Fibroblast of the aortic adventitia (primary cell): ENCODE data around the gene KCNJ15. TPM values are rescaled to one million over a fixed set of nuclear protein-coding genes. Genes with fewer than 3 reads are reported as not detected.
A peak's percentile ranks its signal among the peaks of the same experiment; 100 is the strongest.
"Not testable (repeated sequence)": the region's sequence is repeated elsewhere in the genome, so short reads cannot be mapped to it uniquely, and the experiment has no call there.

ENCODE experiments used
- DNase-seq: peaks from one replicate; pipeline ENCODE4 v3.0.0-alpha.2; 2010; ENCODE audit warnings: low read depth
- H3K4me3 ChIP-seq: 2 replicates; pipeline ENCODE4 v1.5.1; 2011; ENCODE audit warnings: low read depth, mild to moderate bottlenecking, control low read depth, low read length, moderate library complexity
- CTCF ChIP-seq: IDR thresholded peaks from 2 replicates; pipeline ENCODE4 v1.5.1; 2011; ENCODE audit warnings: mild to moderate bottlenecking, low read length, control low read depth, inconsistent platforms; ENCODE audit not compliant: insufficient read depth
- total RNA-seq: library from RNA; depleted of rRNA; stranded (reverse); fragments of >200 nt; gene quantifications from 2 replicates; pipeline ENCODE4 v1.2.3, GENCODE V29; 2012; ENCODE audit warnings: low replicate concordance

KCNJ15 gene
- total RNA-seq, 1 donor, result 0.36 TPM

DNA sequence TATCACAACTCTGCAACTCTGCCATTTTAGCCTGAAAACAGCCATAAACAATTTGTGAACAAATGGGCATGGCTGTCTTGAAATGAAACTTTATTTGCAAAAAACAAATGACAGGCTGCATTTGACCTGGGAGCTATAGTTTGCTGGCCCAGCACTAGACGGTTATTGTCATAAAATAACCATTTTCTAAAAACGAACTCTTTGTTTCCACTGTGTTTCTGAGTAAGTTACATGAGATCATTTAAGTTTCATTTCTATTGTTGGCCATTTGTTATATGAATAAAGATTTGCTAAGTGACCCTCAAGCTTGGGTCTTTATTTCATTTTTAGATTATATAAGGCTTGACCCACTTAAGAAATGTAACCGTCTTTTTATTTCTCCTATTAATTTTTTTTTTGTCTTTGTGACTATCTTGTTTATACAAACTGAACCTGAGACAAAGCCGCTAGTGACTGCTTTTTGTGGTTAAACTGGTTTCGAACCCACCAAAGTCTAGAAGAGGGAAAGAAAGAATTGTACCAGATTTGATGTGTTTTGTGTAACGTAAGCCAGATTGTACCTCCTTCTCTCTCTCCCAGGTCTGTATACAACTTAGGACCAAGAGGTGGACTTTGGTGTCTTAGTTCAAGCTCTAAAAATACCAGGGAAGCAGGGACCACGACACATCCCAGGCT lies 12.9 kb upstream of the KCNJ15 start:
- TF ChIP-seq CTCF, result no peak
- H3K4me3 ChIP-seq, result no peak overlapping the region
- DNase-seq, result no peak

GRCh38 chr21:38244407-38244787 lies 12.4 kb upstream of the KCNJ15 start:
- TF ChIP-seq CTCF, result no peak

GRCh38 chr21:38244885-38245869 lies 11.6 kb upstream of the KCNJ15 start:
- no peak overlapping the region for H3K4me3 ChIP-seq
- peak; percentile 93 for DNase-seq
- no peak for TF ChIP-seq CTCF

More at GRCh38 chr21:38244407-38244787, 12.4 kb upstream of the KCNJ15 start:
- H3K4me3 ChIP-seq, result no peak overlapping the region
- DNase-seq, result no peak

- no peak for DNase-seq
- TF ChIP-seq CTCF, result no peak
- no peak overlapping the region for H3K4me3 ChIP-seq
Observed at GRCh38 chr21:38246511-38246910, 10.3 kb upstream of the KCNJ15 start.

DNA sequence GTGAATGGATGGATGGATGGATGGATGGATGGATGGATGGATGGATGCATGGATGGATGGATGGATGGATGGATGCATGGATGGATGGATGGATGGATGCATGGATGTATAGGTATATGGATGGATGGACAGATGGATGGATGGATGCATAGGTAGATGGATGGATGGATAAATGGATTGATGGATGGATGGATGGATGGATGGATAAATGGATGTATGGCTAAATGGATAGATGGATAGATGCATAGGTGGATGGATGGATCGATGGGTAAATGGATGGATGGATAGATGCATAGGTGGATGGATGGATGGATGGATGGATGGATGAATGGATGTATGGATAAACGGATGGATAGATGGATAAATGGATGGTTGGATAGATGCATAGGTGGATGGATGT lies 9.7 kb upstream of the KCNJ15 start:
- not testable (repeated sequence) for DNase-seq, H3K4me3 ChIP-seq

- TF ChIP-seq CTCF, result no peak
- no peak for DNase-seq
- no peak overlapping the region for H3K4me3 ChIP-seq
Observed at GRCh38 chr21:38247738-38248510, 8.9 kb upstream of the KCNJ15 start.
